ENCODE measurements around the gene SEZ6. TPM values are rescaled to one million over a fixed set of nuclear protein-coding genes. Genes with fewer than 3 reads are reported as not detected.

The SEZ6 gene
- total RNA-seq, 3 donors from 2014 or later (not counting 1 experiment from before 2014, with no cell fraction given) = 0.33 to 1.4 (median 0.97) TPM

- H3K4me3 Mint-ChIP-seq = no peak overlapping the region
- H3K36me3 Mint-ChIP-seq = no peaks in the 10 kb centered on the region
- ATAC-seq (no peak), DNase-seq (no peak)
- no peaks in the 10 kb centered on the region for H3K27me3 ChIP-seq (ENCODE audit: control insufficient read depth, insufficient read depth, low read length)
- H3K27ac ChIP-seq (ENCODE audit: low read length) = no peak overlapping the region
- intact Hi-C loops (cut with micrococcal nuclease) = no loop called here
- H3K9me3 ChIP-seq (ENCODE audit: control insufficient read depth, insufficient read depth, low read length) = no peaks in the 10 kb centered on the region
- no peak overlapping the region for H3K4me3 ChIP-seq (ENCODE audit: low read length)
- H3K9me3 Mint-ChIP-seq = no peaks in the 10 kb centered on the region
- peaks cover 0 to 5% of the 10 kb centered on the region in 2 donors for H3K4me1 Mint-ChIP-seq
- no peak overlapping the region for H3K27ac Mint-ChIP-seq
- no peaks in the 10 kb centered on the region for H3K36me3 ChIP-seq (ENCODE audit: control insufficient read depth, insufficient read depth, low read length)
- WGBS (ENCODE audit: insufficient coverage) = 75% methylated on average over 7 of the region's 8 CpGs
- peaks cover 13% of the 10 kb centered on the region for H3K4me1 ChIP-seq (ENCODE audit: control insufficient read depth, insufficient read depth, low read length)
- TF ChIP-seq, protein P1, sequence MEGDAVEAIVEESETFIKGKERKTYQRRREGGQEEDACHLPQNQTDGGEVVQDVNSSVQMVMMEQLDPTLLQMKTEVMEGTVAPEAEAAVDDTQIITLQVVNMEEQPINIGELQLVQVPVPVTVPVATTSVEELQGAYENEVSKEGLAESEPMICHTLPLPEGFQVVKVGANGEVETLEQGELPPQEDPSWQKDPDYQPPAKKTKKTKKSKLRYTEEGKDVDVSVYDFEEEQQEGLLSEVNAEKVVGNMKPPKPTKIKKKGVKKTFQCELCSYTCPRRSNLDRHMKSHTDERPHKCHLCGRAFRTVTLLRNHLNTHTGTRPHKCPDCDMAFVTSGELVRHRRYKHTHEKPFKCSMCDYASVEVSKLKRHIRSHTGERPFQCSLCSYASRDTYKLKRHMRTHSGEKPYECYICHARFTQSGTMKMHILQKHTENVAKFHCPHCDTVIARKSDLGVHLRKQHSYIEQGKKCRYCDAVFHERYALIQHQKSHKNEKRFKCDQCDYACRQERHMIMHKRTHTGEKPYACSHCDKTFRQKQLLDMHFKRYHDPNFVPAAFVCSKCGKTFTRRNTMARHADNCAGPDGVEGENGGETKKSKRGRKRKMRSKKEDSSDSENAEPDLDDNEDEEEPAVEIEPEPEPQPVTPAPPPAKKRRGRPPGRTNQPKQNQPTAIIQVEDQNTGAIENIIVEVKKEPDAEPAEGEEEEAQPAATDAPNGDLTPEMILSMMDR (IDR thresholded peaks at IDR 0.05) = no peak
- peaks cover 12 to 14% of the 10 kb centered on the region in 2 donors for H3K27me3 Mint-ChIP-seq (ENCODE audit: low read depth in 2 of 2)
These were observed 42.0 kb downstream of the SEZ6 start for GRCh38 chr17:28963841-28964240.

- 72% methylated on average over 6 of the region's 6 CpGs for WGBS (ENCODE audit: insufficient coverage)
- peaks cover 0 to 5% of the 10 kb centered on the region in 2 donors for H3K4me1 Mint-ChIP-seq
- Histone ChIP-seq H3K27ac (ENCODE audit: low read length) (no peak overlapping the region), H3K9me3 (ENCODE audit: control insufficient read depth, insufficient read depth, low read length) (no peaks in the 10 kb centered on the region), H3K4me3 (ENCODE audit: low read length) (no peak overlapping the region), H3K4me1 (ENCODE audit: control insufficient read depth, insufficient read depth, low read length) (peaks cover 13% of the 10 kb centered on the region), H3K36me3 (ENCODE audit: control insufficient read depth, insufficient read depth, low read length) (no peaks in the 10 kb centered on the region), H3K27me3 (ENCODE audit: control insufficient read depth, insufficient read depth, low read length) (no peaks in the 10 kb centered on the region)
- no peak overlapping the region for H3K4me3 Mint-ChIP-seq
- TF ChIP-seq, protein P1 (IDR thresholded peaks at IDR 0.05) = no peak
- no peaks in the 10 kb centered on the region for H3K9me3 Mint-ChIP-seq
- intact Hi-C loops (cut with micrococcal nuclease) = no loop called here
- H3K27me3 Mint-ChIP-seq (ENCODE audit: low read depth in 2 of 2) = peaks cover 12 to 14% of the 10 kb centered on the region in 2 donors
- ATAC-seq (no peak), DNase-seq (no peak)
- no peak overlapping the region for H3K27ac Mint-ChIP-seq
- no peaks in the 10 kb centered on the region for H3K36me3 Mint-ChIP-seq
These were observed 42.7 kb downstream of the SEZ6 start for GRCh38 chr17:28963055-28963611.

DNA sequence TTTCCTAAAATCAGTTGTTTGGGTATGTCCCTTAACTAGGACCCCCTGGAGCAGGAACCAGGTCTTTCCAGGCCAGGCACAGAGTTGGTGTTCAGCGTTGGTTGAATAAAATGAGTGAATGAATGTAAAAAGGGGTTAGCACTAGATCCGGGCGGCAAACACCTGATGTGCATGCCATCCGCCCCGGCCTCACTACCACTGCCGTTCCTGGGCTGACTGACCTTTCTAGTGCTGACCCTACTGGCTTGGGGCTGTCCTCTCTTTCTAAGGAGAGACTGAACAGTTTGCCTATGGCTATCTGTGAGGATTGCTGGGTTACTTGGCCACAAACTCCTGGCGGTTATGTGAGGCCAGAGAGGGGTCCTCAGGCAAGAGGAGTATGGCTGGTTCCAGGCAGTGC lies 44.4 kb downstream of the SEZ6 start:
- TF ChIP-seq, protein P1 (IDR thresholded peaks at IDR 0.05) = no peak
- H3K36me3 ChIP-seq (ENCODE audit: control insufficient read depth, insufficient read depth, low read length) = no peaks in the 10 kb centered on the region

More for the DNA sequence above, 44.4 kb downstream of the SEZ6 start:
- Histone ChIP-seq H3K27ac (ENCODE audit: low read length) (no peak overlapping the region), H3K27me3 (ENCODE audit: control insufficient read depth, insufficient read depth, low read length) (no peaks in the 10 kb centered on the region), H3K4me3 (ENCODE audit: low read length) (no peak overlapping the region), H3K4me1 (ENCODE audit: control insufficient read depth, insufficient read depth, low read length) (peaks cover 4% of the 10 kb centered on the region), H3K9me3 (ENCODE audit: control insufficient read depth, insufficient read depth, low read length) (no peaks in the 10 kb centered on the region)
- H3K27ac Mint-ChIP-seq = no peak overlapping the region
- 88% methylated on average over 7 of the region's 7 CpGs for WGBS (ENCODE audit: insufficient coverage)
- ATAC-seq (no peak), DNase-seq (no peak)
- no peaks in the 10 kb centered on the region for H3K9me3 Mint-ChIP-seq
- intact Hi-C loops (cut with micrococcal nuclease) = no loop called here
- no peaks in the 10 kb centered on the region for H3K36me3 Mint-ChIP-seq
- H3K4me1 Mint-ChIP-seq = no peaks in the 10 kb centered on the region
- peaks cover 12 to 14% of the 10 kb centered on the region in 2 donors for H3K27me3 Mint-ChIP-seq (ENCODE audit: low read depth in 2 of 2)
- H3K4me3 Mint-ChIP-seq = no peak overlapping the region
